Mucosa of gallbladder (tissue), 1 donor: ENCODE data around the gene ZNF428. TPM values are rescaled to one million over a fixed set of nuclear protein-coding genes. Genes with fewer than 3 reads are reported as not detected.
A peak's percentile ranks its signal among the peaks of the same experiment; 100 is the strongest.
"Not testable (repeated sequence)": the region's sequence is repeated elsewhere in the genome, so short reads cannot be mapped to it uniquely, and the experiment has no call there.

Experiments used
- DNase-seq: peaks from one replicate; pipeline ENCODE4 v3.0.0-alpha.2; 2020; ENCODE audit warnings: low spot score
- total RNA-seq: library from RNA; stranded (reverse); gene quantifications from one replicate; pipeline ENCODE4 v1.2.1, GENCODE V29; 2021
- donor health status: DM: no; HTN: no; CAD: no.

ZNF428 gene, protein sequence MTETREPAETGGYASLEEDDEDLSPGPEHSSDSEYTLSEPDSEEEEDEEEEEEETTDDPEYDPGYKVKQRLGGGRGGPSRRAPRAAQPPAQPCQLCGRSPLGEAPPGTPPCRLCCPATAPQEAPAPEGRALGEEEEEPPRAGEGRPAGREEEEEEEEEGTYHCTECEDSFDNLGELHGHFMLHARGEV
- 54.4 TPM for total RNA-seq

DNA sequence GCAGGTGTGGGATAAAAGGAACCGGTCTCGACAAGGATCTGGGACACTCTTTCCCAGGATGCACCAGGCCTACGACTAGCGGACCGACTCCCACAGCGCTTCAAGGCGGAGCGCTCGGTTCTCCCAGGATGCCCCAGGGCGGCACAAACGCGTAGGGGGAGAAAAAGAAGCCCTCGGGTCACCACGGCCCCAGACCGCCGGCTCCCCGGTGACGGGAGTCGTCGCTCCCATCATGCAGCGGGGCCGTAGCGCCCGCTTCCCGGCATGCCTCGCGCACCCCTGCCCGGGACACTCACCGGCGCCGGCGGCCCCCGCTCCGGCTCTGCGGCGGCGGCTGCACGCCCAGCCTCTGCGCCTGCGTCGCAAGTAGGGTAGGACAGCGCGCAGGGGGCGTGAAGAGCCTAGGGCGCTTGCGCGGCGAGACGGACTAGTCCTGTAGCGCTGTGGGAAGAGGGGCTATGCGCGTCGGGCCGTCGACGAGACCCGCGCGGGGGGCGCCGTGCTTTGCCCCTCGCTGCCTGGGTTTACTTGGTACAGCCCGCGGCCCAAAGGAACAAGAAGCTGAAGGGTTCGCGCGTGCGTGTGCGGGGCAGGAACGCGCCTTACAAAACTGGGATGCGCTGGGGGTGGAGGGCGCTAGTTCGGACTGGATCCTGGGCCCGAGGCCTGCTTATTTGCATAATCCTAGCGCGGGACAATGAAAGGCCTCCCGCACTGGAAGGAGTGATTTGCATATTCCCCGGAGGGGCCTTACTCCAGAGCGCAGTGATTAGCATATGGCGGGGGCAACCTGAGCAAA, at the start of gene ZNF428:
Gene ZNF428, minus strand, starts transcription at position 368 of the 799 bp plus-strand sequence. CDS start 5,325 bp downstream, outside the sequence.
- peak; percentile 84 for DNase-seq

DNA sequence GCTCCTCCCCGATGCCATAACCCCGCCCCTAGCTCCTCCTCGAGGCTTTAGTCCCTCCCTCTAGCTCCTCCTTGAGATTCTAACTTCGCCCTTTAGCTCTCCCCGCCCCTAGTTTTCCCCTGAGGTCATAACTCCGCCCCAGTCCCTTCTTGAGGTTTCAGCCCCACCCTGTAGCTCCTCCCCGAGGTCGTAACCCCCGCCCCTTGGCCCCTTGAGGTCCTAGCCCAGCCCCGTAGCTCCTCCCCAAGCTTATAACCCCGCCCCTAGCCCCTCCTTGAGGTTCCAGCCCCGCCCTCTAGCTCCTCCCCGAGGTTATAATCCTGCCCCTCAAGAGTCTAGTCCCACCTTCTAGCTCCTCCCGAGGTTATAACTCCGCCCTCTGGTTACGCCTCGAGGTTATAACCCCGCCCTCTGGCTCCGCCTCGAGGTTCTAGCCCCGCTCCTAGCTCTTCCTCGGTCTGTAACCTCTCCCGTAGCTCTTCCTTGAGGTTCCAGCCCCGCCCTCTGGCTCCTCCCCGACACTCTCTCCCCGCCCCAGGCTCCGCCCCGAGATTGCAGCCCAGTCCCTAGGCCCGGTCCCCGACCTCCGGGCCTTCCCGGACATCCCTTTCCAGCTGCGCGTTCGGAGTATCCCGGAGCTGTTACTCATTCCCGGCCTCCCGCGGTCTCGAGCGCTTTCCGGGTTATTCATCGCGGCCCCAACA, 49.1 kb upstream of the ZNF428 start:
- peak; percentile 99 for DNase-seq

DNA sequence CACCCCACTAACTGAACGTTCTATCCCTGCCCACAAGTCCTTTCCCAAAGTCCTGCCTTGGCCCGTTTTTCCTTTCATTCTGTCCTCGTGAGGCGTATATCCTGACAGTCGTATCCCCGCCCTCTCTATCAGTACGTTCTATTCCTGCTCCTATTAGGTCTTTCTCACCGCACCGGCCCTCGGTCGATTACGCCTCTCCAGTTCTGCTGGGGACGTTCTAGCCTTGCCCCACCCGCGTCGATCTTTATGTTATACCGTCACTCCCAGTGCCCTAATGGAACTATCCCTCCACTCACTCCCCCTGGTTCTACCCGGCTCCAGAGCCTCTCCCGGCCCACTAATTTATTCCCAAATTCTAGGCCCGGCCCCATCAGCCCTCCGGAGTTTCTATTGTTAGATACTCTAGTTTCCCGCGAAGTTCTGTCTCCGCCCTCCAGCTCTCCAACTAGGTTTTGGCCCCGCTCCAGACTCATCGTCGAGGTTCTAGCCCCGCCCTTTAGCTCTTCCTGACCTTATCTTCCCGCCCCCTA, 48.5 kb upstream of the ZNF428 start:
- no peak for DNase-seq

DNA sequence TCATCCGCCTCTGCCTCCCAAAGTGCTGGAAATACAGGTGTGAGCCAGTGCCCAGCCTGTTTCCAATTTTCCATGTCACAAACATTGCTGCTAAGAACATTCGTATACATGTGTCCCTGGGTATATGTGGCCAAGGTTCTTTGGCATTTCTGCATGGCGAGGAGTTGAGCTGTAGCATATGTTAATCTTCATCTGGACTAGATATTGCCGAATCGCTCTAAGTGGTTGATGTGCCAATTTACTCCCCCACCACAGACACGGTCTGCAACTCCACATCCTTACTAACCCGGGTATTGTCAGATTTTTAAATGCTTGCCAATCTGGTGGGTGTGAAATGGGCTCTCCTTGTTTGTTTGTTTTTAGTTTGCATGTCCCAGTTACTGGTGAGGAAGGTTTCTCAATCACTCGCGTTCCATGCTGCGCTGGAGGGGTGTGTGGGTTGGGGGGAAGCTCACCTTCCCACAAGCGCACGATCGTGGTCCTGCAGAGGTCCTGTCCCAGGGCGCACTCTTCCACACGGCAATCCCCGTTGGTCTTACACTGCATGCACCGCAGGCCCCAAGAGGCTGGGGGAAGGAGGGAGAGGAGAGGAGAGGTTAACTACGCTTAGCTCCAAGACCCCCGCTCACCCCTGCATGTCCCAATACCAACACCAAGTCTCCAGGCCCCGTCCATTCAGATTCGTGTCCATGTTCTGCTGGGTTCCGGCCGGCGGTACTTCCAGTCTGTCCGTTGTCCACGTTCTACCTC, 47.9 kb upstream of the ZNF428 start:
- DNase-seq = no peak

DNA sequence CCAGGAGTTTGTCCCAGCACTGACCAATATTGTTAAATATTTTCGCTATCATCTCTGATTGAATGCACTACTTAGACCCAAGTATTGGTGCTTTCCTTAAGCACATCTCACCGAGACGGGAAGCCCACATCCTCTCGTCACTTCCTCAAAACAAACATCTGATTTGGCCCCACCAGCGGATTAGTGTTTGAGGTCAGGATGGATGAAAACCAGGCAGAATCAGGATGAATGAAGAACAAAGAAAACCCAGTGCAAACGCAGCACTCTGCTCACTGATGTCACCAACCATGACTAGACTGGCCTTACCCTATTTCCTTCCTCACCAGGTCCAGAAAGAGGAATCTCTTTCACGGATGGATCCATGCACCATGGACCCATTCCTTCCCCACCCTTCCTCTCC, 44.6 kb upstream of the ZNF428 start:
- no peak for DNase-seq

DNA sequence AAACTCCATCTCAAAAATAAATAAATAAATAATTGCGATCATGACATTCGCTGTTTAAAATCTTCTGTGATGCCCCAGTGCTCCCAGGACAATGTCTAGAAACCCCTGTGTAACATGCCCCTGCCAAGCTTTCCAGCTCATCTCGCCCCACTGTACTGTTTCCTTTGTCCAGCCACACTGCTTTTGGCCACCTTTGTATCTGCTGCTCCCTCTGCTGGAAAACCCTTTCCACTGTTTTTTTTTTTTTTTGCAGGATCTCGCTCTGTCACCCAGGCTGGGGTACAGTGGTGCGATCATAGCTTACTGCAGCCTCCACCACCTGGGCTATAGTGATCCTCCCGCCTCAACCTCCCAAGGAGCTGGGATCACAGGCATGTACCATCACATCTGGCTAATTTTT, 43.1 kb upstream of the ZNF428 start:
- DNase-seq = no peak

DNA sequence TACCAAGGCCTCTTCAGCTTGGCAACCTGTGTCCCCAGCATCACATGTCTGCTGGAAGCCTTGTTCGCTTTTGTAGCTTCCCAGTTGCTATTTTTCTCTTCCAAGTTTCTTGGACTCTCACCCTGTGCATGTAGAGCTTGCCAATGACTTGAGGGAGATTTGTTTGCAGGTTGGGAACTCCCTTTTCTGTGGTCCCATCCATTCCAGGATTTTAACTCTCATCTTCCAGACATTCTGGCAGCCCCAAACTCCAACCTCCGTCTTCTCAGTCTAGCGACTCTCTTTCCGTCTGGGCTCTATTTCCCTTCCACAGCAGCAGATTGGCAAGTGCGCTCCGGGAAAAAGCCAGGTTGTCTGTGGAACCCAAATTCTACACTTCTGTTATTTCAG, 41.5 kb upstream of the ZNF428 start:
- DNase-seq = no peak

DNA sequence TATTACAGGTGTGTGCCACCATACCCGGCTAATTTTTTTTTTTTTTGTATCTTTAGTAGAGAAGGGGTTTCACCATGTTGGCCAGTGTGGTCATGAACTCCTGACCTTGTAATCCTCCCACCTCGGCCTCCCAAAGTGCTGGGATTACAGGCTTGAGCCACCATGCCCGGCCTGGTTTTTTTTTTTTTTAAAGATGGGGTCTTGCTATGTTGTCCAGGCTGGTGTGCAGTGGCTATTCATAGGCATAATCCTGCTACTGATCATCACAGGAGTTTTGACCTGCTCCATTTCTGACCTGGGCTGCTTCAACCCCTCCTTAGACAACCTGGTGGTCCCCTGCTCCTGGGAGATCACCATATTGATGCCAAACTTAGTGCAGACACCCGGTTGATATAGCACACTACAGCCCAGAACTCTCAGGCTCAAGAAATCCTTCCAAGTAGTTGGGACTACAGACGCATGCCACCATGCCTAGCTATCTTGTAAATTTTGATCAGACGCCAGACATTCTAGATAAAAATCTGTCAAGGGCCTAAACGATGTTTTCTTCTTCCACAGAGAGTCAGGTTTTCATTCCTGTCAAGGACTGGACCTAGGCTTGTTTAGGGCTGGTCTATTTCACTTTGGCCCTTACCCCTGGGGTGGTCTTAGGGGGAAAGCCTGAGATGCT, 41.0 kb upstream of the ZNF428 start:
- no peak for DNase-seq

DNA sequence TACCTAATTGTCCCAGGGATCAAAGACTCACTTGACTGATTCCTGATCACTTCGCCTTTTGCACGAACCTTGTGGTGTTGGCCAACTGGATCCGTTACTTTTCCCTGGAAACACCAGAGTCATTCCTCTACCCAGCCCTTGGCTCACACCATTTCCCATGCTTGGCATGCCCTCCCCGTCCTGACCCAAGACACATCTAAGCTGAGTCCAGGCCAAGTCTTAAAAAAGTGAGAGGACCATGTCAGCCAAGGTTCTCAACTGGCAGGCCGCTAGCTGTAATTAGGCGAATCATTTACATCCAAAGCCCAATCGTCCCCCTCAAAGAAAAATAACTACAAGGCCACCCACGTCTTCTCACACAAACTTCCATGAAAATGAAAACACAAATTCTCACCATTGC, 39.1 kb upstream of the ZNF428 start:
- DNase-seq = no peak

DNA sequence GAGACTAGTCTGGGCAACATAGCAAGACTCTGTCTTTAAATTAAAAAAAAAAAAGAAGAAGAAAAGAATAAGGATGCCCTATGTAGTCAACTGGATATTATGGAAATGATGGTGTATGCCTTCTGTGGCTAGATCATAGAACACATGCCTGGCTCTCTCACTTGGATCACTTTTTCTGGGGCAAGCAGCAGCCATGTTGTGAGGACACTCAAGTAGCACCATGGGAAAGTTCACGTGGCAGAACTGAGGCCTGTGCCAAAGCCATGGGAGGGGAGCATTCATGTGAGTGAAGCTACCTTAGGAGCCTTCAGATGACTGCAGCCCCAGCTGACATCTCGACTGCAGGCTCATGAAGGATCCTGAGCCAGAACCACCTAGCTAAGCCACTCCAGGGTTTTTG, 38.6 kb upstream of the ZNF428 start:
- DNase-seq = no peak

DNA sequence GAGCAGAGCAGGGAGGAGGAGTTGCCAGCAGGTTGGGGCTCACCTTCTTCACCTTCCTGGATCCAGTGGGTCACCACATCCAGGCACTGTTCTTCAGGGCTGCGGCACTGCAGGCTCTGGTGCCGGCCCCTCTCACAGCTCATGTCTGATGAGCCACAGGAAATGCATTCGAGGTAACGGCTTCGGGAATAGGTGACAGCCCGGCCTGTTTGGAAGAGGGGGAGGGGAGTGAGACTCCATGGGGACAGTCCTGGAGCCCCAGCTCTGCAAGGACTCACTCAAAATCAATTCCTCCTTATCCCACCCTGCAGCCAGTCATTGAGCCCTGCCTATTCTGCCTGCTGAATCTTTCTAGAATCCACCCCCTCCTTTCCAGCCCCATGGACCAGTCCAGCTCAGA, 37.0 kb upstream of the ZNF428 start:
- no peak for DNase-seq

DNA sequence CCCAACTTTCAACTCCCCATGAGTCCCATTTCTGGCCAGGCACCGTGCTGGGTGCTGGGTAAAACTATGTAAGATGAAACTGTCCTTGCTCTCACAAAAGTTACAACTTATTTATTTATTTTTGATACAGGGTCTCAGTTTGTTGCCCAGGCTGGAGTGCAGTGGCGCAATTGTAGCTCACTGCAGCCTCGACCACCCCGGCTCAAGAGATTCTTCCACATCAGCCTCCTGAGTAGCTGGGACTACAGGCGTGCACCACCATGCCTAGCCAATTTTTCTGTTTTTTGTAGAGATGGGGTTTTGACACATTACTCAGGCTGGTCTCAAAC, 33.1 kb upstream of the ZNF428 start:
- no peak for DNase-seq

DNA sequence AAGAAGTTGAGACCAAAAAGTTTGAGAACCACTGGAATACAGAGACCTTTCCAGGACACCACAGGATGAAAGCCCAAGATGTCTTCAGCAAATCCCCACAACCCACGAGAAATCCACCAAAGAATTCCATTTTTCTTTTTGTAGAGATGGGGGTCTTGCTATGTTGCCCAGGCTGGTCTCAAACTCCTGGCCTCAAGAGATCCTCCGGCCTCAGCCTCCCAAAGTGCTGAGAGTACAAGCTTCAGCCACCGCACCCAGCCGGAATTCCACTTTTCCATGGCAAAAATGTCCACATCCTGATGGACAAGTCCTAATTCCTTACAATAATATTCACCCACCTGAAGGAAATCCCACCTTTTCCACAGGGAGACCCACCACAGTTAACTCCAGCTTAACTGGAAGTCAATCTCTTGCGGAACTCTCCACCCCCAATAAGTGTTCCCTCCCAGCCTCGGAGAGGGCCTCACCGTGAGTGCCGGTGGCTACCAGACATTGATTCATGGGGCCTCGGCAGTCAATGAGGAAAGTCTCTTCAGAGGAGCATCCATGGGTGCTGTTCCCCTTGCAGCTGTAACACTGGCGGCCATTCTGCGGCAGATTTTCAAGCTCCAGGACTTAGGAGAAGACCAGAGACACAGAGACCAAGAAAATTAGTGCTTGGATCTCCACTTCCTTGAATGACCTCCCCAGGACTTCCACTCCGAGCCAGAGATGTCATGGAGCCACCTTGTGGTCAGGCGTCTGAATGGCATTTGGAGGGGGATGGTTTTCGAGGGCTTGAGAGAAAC, 32.5 kb upstream of the ZNF428 start:
- peak; percentile 61 for DNase-seq

DNA sequence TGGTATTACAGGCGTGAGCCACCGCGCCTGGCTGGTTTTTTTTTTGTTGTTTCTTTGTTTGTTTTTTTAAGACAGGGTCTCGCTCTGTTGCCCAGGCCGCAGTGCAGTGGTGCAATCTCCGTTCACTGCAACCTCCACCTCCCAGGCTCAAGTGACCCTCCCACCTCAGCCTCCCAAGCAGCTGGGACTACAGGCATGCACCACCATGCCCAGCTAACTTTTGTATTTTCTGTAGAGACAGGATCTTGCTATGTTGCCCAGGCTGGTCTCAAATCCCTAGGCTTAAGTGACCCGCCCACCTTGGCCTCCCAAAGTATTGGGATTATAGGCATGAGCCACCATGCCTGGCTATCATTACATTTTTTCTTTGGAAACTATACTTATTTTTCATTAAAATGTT, 30.8 kb upstream of the ZNF428 start:
- not testable (repeated sequence) for DNase-seq

DNA sequence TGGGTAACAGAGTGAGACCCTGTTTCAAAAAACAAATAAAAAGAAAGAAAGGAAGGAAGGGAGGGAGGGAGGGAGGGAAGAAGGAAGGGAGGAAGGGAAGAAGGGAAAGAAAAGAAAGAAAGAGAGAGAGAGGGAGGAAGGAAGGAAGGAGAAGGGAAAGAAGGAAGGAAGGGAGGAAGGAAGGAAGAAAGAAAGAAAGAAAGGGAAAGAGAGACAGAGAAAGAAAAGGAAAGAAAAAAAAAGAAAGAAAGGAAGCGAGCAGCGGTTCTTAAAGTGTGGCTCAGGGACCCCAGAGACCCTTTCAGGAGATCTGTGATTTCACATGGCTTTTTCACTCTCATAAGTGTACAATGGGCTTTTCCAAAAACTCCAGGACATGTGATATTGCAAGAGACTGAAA, 30.1 kb upstream of the ZNF428 start:
- DNase-seq = no peak

DNA sequence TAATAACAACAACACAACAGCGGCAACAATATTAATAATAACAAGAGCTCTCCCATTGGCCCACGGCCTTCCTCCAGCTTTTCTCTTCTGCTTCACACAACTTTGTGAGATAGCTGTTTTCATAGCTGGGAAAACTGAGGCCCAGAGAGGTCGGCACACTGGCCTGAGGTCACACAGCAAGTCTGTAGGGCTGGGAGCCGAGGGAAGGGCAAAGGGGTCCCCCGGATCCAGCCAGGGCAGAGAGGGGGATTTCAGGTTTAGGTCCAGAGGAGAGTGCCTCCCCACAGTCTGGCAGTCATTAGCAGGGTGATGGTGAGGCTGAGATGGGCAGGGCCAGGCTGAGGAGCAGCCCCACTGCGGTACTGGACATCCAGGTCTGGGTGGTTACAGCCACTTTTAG, 29.2 kb upstream of the ZNF428 start:
- no peak for DNase-seq

DNA sequence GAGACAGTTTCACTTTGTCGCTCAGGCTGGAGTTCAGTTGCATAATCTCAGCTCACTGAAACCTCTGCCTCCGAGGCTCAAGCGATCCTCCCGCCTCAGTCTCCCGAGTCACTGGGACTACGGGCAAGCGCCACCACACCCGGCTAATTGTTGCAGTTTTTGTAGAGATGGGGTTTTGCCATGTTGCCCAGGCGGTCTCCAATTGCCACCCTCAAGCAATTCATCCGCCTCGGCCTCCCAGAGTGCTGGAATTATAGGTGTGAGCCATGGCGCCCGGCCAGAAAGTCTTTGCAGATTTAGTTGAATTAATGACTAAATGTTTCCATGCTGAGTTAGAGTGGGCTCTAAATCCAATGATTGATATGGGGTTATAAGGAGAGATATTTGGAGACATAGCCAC, 24.8 kb upstream of the ZNF428 start:
- no peak for DNase-seq

DNA sequence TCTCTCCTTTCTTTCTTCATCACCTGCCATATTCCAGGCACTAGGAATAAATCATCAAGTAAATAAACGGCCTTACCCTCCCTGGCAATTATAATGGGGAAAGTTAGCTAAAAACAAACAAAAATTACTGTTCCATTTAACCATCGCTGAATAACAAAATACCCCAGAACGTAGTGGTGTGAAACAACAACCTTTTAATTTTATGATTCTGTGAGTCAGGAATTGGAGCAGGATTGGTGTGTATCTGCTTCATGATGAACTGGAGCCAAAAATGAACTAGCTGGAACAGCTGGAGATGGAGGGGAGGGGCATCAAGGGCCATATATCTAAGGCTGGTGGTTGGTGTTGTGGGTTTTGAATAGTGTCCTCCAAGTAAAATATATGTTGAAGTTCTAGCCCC, 23.9 kb upstream of the ZNF428 start:
- no peak for DNase-seq

DNA sequence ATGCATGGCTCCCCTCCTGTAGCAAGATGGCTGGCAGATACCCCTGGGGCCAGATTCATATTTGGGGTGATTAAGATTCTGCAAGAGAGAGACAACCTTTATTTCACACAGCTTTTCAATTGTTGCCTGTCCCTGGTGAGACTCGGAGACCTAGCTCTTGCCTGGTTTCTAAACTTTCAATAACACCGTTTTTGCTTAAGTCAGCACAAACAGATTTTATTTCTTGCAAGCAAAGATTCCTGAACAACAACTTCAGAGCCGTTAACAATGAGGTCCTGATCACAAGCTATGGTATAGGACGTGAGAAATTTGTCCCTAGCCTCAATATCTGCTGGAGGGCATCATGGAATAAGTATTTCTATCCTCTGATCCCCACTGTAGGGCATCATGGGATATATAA, 23.1 kb upstream of the ZNF428 start:
- no peak for DNase-seq

DNA sequence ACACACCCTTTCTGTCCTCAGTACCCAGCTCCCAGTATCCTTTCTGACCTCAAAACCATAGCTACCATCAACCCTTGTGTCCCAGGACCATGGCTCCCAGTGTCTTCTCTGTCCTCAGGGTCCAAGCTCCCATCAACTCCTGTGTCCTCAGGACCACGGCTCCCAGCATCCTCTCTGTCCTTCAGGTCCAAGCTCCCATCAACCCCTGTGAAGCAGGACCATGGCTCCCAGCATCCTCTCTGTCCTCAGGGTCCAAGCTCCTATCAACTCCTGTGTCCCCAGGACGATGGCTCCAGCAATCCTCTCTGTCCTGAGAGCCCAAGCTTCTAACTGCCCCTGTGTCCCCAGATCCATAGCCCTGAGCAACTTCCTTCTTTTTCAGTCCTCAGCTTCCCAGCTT, 21.9 kb upstream of the ZNF428 start:
- DNase-seq = no peak

DNA sequence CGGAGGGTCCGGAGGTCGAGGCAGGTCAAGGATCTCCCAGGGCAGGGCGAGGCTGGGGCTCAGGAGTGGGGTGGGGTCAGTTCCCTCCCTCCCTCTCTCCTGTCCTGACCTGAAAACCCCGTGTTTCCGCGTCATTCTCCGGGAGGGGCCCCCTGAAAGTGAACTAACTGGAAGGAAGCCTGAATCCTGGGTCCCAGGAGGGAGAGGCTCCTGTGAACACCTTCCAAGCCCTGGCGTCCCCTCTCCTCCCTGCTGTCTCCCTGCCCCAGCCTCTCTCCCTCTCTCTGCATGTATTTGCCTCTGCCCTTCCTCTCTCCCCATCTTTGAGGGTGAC, 21.0 kb upstream of the ZNF428 start:
- no peak for DNase-seq
